Globus pallidus (tissue), 1 donor: ENCODE results near the gene LIMCH1.
"Not testable (repeated sequence)": the region's sequence is repeated elsewhere in the genome, so short reads cannot be mapped to it uniquely, and the experiment has no call there.

ENCODE experiments used
- DNase-seq: peaks from one replicate; pipeline ENCODE4 v3.0.0-alpha.2; 2015; ENCODE audit warnings: low spot score

LIMCH1 gene

DNA sequence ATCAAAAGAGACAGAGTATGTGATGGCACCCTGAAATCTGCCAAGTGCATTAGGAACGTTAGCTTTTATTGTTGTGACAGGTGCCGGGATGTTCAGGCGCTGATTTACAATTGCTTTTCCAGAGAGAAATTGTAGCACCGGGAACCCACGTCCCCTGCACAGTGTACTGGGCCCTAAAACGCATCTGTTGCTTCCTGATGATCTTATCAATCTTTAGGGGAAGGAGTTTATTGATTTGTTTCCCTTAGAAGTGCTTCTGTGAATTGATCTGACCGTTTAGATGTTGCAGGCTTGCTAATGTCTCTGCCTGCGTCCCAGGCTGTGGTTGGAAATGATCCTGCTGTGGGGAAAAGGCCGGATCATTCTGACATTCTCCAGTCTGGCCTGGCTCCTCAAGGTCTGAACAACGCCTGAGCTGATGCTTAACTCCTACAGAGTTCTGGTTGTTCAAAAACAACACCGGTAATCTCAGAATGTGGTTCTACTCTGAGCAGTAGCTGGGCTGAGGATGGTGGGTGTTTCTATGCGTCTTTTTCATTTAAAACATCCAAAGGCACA is 193.7 kb downstream of the LIMCH1 start:
- no peak for DNase-seq

DNA sequence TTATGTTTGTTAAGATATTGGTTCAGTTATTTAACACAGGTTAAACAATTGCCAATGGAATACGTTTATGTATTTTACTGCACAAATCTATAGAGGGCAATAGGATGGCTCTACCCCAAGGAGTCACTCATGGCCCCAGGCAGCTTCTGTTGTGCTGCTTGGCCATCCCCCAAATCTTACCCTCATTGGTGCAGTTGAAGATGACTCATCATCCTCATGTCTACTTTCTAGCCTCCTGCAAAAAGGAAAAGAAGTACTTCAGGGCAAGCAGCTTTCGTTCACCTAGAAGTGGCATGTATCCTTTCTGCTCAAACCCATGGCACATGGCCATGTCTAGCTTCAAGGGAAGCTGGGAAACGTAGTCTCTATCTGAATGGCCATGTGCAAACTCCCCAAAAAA is 196.4 kb downstream of the LIMCH1 start:
- DNase-seq: no peak

DNA sequence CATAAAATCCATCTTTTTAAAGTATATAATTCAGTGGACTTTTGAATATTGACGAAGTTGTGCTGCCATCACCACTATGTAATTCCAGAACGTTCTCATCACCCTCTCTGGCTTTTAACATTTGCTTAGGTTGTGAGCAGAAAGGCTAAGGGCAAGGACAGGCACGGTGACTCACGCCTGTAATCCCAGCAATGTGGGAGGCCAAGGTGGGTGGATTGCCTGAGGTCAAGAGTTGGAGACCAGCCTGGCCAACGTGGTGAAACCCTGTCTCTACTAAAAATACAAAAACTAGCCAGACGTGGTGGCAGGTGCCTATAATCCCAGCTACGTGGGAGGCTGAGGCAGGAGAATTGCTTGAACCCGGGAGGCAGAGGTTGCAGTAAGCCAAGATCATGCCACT is 199.5 kb downstream of the LIMCH1 start:
- not testable (repeated sequence) for DNase-seq

DNA sequence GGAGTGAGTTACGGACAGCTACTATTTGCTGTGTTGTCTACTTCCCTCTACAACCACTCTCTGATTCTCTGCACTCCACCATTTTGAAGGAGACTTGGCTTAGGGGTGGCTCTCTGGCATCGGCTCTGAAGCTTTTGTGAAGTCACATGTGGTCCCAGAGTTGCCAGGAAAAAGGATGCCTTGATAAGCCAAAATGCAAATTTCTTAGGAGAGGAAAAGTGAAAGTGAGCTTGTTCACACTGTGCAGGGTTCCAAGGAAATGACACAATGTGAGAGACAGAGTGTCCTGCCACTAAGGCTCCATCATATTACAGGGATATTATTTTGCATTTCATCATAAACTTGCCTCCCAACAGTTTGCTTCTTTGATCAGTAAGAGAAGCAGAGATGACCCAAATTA is 203.4 kb downstream of the LIMCH1 start:
- DNase-seq: no peak

DNA sequence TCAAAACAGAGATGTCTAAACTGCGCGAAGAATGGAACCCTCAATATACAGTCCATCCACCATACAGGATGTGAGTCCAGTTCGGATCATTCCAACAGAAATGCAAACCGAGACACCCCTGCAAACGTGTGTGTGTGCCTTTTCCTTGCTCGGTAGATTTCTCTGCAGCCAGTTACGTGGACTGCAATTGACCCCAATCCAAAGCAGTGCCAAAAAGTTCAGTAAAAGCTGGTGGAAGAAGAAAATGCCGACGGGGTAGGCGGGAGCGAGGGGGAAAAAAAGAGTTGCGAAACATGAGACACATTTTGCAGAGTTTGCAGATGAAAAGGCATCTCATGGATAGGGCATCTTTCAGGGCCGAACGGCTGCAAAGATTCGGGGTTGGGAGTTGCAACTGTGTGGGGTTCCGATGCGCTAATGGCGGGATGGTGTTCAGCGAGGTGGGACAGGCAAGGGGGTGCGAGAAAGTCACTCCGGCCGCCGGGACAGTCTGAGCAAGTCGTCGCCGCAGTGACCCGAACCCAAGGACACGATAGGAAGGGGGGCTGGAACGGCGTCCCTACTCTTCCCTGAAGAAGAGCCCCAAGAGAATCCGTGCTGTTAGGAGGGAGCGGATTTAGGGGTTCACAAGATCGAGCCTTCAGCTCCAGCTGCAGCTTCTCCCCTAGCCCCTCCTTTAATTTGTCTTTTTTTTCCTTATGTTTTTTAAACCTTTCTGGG is 206.8 kb downstream of the LIMCH1 start:
- no peak for DNase-seq

GRCh38 chr4:41745292-41746024 is 207.5 kb downstream of the LIMCH1 start:
- no peak for DNase-seq

- DNase-seq: no peak
These were observed 208.1 kb downstream of the LIMCH1 start for GRCh38 chr4:41746025-41746439.

DNA sequence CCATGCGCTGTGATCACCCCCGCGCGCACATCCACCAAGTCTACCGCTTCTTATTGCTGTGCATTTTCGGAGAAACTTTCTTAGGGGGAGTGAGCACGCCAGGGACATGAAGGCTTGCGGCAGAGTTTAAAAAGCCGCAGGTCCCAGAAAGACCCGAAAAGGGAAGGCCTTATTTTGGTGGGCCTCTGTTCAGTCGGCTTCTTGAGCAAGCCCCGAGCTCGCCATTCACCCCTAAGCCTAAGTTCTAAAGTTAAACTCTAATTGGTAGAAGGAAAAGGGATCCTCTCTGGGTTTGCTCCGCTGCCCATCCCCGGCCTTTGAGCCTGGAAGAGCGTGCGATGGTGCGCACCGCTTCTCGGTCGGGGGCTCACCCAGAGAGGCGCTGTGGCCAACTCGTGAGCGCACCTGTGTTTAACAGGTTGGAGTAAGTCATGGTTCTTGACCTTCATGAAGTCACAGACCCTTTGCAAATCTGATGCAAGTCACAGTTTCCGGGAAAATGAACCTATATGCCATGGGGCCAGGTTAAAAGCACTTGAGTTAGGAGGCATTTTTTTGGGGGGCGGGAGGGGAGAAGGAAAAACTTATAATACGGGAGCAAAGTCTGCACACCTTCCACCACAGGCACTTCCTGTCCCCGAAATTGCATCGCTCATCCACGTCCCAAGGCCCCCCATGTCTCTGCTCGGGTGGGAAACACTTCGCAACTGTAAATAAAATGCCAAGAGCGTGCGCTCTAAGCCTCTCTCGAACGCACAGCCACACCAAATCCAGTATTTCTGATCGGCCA is 208.7 kb downstream of the LIMCH1 start:
- no peak for DNase-seq

DNA sequence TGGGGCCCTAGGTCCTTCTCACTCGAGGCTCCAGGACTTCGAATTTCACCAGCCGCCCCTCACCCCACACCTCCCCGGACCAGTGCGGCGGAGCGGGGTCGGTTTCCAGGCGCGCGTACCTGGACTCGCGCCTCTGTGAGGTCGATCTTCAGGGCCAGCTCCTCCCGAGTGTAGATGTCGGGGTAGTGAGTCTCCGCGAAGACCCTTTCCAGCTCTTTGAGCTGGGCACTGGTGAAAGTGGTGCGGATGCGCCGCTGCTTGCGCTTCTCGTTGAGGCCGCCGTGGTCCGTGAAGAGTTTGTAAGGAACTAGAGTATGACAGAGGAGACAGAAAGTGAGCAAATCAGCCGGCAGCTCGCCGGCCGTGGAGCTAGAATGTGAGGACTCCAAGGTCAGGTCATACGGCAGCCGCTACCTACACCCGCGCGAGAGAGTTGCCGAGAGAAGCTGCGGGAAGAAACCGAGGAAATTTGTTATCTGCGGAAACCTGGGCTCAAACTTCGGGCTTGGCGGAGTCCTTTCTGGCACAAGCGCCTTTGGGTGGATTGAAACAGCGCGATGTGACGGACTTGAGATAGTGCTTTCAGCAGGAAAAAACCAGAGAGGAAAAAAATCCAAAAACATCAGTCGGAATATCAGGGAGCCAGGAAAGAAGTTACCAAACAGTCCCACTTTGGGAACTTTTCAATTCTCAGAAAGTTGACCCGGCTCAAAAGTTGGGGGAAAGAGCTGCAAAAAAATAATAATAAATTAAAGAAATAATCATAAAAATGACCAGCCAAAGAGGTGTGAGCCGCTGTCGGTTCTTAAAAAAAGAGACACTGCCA is 209.5 kb downstream of the LIMCH1 start:
- no peak for DNase-seq

DNA sequence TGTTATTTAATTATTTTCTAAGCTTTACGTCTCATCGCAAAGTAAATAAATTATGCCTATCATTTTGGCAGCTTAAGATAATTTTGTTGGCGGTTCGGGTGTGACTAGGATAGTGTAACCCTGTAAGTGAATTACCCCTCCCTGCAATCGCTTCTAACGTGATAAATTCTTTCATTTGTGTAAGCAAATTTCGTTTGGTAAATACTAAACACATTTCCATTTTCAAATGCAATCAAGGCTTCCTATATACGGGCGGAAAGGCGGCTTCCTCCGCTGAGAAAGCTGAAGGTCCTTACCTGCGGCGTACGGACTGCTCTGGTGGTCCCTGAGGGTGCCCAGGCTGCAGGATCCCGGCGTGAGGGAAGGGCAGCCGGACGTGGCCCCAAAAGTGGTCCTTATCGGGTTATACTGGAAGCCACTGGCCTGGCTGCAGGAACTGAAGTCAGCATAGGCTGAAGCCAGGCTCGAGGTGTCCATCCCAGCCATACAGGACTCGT is 210.2 kb downstream of the LIMCH1 start:
- no peak for DNase-seq

GRCh38 chr4:41748571-41749475 is 210.9 kb downstream of the LIMCH1 start, which contains the start of gene PHOX2B:
TSS of gene PHOX2B (minus strand) at chr4:41748725. CDS start at chr4:41748610, 115 bp downstream.
- no peak for DNase-seq

GRCh38 chr4:41749631-41750039 is 211.7 kb downstream of the LIMCH1 start:
- DNase-seq: no peak
